GM19438 (cell line): ENCODE results near the gene POU2AF1.

Experiments
- ATAC-seq: cut with Tn5 transposase; IDR thresholded peaks from one replicate; pipeline ENCODE4 v1.9.1; 2021; ENCODE audit warnings: low read depth; ENCODE audit not compliant: unreplicated experiment

POU2AF1 gene

DNA sequence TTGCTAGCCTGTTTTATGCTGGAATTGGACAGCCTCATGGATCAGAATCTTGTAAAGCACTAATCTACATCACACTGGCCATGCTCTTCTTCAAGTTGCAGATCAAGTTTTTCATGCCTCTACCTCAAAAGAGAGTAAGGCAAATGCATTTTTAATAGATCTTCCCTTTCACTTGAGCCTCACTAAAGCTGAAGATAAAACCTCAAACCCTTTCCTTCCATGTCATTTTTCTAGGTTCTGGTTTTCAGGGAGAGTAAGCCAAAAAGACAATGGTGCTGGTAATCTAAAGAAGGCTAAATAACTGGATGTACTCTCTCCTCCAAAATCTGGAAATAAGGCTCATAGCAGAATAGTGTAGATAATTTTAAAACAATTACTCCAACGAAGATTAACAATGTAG is 28.3 kb downstream of the POU2AF1 start:
- ATAC-seq: no peak

DNA sequence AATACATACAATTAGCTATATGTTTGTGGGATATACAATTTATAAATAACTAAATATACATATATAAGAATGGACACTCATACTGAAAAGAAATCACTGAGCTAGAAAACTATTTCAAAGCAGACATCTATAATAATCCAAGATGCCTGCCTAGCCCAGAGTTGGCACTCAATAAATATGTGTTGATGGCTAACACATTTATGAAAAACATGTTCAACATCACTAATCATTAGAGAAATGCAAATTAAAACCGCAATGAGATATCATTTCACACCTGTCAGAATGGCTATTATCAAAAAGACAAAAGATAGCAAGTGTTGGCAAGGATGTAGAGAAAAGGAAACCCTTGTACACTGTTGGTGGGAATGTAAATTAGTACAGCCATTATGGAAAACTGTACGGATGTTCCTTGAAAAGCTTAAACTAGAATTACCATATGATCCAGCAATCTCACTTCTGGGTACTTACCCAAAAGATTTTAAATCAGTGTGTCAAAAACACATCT is 29.8 kb downstream of the POU2AF1 start:
- no peak for ATAC-seq

DNA sequence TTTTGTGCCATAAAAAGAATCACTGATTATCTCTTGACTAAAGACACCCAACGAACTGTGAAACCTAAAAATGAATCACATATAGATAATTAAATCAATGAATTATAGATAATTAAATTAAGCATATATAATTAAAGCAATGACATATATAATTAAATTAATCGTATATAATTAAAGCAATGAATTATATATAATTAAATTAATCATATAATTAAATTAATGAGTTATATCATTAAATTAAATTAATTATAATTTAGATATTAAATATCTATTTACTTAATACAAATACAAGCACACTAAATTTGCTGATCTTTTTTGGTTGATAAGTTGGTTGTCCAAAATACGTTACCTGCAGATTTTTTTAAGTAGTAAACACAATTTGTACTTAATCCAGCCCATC is 30.9 kb downstream of the POU2AF1 start:
- ATAC-seq: no peak

DNA sequence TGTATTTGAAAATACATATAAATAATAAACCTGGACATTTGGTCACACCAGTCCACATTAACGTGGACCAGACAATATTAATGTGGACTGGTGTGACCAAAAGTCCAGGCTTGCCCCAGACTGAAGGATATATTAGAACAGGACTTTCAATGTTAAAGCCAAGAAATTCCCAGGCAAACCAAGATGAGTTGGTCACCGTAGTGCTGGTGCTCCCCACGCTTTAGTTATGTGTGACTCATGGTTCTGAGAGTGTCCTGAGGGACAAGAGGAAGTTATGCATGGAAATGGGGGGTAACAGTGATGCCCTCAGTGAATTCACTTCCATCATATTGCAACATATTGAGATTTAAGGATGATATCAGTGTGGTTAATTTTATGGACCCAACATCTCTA is 31.4 kb downstream of the POU2AF1 start:
- no peak for ATAC-seq

DNA sequence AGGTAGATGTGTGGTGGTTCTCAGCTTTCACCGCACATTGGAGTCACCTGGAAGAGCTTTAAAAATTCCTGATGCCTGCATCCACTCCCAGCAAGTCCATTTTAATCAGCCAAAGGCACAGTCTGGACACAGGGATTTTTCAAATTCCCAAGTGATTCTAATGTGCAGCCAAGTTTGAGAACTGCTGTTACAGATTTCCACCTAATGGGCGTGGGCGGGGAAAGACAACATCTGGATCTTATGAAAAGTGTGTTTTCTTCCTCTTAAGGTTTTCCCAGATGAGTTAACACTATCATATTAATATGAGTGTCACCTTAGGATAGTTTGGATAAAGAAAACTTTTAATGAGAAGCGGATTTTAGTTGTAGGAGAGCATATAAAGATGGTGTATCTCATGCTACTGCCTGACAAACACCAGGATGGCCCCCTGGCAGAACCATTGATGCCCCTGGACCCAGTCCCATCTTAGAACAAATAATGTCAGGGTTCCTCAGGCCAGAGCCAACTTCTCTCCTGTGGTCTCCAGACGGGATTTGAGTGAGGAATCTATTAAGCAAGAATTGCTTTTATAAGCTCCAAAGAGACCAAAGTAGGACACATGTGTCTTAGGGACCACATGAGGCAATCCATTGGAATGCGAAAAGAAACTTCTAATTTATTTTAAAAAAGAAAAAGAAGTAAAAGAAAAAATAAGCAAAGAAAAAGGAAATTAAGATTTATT is 31.9 kb downstream of the POU2AF1 start:
- ATAC-seq: no peak

DNA sequence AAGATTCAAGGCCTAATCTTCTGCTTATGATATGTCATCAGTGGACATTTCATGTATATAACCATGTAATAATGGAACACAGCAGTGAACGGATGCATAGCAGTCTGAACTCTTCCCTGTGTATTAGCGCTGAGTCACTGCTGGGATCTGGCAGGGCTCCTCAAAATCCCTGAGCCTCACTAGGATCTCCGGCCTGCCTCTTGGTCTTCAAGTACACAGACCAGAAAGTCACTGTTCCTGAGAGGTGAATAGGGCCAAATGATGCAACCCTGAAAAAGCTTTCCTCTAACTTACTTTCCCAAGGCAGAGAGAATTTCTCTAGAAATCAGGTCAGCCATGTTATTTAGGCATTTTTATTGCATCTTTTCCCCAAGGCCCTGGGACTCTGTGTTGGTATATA is 35.0 kb downstream of the POU2AF1 start:
- ATAC-seq: no peak

DNA sequence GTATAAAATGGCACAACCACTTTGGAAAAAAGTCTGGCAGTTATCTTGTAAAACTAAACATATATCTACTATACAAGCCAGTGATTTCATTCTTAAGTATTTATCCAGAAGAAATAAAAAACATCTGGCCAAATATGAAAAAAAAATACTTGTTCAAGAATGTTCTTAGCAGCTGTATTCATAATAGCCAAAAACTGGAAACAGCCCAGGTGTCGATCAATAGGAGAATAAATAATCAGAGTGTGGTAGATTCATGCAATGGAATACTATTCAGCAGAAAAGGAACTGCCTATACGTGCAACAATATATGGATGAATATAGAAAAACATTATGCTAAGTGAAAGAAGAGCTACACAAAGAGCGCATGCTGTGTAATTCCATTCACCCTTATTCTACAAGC is 36.7 kb downstream of the POU2AF1 start:
- ATAC-seq: no peak

DNA sequence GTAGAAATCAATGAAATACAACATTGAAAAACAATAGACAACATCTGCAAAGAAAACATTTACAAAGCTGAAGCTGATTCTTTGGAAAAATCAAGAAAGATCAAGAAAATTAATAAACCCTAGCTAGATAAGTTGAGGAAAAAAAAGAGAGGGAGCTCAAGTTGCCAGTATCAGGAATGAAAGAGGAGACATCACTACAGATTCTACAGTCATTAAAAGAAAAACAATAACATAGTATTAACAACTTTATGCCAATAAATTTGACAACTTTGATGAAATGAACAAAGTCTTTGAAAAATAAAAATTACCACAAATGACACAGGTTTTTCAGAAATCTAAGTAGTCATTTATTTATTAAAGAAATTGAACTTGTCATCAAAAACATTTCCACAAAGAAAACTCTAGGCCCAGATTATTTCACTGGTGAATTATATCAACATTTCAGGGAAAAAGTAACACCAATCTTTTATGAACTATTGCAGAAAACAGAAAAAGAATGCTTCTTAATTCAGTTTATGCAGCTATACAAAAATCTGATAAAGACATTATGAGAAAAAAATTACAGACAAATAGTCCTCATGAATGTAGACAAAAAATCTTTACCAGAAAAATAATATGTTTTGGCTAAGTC is 39.2 kb downstream of the POU2AF1 start:
- ATAC-seq: no peak

DNA sequence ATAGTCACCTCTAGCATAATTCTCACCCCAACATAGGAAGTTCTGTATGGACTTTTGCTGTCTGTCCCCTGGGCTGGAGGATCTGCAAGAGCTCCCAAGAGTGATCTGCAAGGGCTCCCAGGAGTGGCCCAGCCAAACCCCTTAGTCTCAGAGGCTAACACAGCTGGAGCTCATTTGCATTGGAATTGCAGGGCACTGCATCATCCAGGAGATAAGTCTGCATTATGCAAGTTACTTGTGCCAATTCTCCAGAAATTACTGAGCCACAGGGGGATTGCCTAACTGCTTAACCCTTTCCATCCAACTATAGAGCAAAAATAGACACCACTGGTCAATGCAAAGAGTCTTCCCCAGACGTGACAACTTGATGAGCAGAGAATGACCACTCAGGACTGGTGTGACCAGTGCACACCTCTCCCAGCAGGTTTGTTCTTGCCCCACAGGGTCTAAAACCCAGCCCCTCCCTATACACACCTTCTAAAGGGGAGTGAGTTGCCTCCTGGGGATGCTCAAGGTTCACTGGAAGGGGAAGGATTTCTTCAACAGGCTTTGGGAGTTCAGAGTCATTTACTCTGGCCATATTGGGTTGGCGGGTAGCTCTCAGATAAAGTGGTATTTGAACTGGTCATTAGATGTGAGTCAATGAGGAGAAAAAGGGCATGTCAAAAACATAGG is 42.4 kb downstream of the POU2AF1 start:
- ATAC-seq: no peak

DNA sequence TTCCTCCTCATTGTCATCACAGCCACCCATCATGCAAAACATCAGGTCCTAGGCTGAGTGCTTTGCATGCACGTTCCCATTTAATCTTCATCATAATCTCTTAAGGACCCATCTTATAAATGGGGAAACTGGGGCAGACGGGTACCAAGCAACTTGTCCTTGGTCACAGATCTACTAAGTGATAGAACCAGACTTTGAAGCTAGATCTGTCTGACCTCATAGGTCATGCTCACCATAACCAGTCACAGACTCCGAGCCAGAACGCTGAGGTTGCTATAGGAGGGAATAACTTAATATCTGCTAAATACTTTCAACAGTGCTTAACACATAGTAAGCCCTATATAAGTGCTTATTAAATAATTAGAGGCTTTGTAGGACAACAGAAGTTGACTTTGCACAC is 43.0 kb downstream of the POU2AF1 start:
- no peak for ATAC-seq

DNA sequence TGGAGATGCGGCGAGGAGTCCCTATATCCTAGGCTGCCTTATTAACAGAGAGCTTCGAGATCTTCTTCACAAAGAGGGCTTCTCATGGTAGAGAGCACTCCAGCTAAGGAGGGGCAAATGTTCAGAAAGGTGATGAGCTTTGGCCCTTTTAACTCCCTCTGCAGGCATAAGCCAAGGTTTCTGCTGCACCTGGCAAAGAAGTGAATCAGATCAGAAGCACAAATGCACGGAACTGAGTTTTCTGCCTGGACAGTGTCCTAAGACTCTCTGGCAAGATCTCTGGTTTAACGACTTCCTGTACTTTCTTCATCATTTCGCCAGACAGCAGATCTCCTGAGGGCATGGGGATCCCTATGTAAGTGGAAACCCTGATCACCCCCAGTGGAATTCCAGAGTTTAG is 43.5 kb downstream of the POU2AF1 start:
- no peak for ATAC-seq

DNA sequence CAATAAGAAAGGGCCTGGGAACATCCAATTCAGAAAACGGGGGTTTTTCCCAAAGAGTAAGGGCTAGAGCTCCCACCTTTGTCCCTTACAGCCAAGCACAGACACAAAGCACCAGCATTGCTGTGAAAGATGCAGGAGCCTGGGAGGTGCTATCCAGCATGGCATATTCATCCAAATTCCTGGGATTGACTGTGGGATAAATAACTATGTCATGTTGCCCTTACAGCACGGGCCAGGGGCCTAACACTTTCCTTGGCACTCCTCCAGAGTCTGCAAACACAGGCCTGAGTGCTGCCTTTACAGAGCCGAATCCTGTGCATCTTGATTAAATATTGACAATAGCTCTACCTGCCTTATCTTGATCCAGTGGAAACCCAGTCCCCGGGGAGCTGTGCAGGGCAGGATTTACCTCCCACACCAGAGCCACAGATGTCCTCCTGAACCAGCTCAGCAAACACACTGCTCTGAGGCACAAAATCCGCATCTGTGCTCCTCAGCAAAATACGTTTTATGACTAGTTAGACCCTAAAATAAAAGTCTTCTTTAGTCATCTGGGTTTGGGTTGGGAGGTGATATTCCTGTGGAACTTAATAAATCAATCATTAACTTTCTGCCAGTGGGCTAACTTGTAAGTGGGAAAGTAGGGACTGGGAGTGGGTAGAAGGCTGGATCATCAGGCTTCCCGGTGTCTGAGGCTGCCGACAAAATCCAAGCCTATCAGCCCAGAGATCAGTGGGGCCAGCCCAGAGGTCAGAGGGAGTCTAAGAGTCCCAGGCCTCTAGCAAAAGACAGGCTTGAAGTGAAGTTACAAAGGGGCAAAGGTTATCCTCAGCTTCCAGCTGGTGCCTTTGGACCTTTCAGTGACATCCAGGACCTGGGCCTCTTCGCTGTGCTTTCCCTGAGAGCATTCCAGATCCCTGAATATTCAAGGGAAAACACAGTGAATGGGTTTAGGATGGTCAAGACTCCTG is 44.3 kb downstream of the POU2AF1 start:
- no peak for ATAC-seq

DNA sequence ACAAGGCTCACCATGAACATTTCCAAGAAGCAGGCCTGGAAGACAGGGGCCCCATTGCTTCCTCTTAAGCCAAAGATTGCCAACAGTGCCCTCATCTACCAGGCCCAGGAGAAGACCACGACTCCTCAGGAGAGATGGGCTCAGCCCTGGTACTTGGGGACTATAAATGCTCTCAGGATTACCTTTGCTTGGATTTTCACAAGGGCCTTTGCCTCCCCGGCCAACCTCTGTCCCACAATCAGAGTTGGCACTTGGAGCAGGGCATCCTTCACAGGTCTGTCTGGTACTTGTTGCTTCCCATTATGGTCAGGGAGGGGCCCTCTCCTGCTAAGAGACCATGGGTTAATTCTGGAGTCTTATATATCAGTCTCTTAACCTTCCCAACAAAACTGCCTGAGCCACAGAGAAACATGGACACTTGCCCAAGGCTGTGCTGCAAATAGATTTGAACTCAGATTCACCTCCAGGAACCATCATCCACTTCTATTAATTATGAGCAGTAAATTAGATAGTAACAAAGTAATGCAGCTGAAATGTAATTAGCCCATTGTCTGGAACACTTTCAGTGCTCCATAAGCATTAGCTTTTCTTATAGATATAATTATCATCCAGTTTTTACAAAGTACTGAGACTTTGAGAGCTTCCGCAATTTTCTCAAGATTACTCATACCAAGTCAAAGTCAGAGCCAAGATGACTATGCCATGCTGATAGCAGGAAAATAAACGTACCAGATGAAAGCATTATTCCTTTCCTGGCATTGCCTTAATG is 47.2 kb downstream of the POU2AF1 start:
- ATAC-seq: no peak

DNA sequence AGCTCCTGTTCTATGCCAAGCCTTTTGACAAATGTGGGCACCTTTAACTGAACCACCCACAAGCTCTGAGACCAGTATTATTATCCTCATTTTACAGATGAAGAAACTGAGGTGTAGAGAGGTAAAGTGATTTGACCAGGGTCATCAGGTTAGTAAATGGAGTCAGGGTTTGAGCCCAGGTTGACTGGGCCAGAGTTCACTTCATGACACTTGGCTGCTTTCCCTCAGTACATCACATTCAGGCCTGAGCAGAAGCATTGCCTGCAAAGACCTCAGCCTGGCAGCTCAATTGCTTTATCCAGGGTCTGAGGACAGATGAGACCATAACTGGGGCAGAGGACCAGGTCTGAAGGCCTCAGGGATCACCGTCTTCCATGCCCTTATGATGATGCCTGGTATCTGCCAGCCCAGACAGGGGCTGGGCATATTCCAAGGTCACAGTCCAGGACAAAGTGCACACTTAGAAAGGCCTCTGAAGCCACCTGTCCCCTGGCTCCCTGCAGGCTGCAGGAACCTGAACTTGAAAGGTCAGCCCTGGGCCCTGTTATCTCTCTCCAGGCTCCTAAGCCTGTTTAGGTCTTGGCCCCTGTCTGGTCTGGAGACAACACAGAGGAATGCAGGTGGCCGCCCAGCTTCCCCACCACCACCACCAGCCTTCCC is 48.7 kb downstream of the POU2AF1 start:
- ATAC-seq: no peak

DNA sequence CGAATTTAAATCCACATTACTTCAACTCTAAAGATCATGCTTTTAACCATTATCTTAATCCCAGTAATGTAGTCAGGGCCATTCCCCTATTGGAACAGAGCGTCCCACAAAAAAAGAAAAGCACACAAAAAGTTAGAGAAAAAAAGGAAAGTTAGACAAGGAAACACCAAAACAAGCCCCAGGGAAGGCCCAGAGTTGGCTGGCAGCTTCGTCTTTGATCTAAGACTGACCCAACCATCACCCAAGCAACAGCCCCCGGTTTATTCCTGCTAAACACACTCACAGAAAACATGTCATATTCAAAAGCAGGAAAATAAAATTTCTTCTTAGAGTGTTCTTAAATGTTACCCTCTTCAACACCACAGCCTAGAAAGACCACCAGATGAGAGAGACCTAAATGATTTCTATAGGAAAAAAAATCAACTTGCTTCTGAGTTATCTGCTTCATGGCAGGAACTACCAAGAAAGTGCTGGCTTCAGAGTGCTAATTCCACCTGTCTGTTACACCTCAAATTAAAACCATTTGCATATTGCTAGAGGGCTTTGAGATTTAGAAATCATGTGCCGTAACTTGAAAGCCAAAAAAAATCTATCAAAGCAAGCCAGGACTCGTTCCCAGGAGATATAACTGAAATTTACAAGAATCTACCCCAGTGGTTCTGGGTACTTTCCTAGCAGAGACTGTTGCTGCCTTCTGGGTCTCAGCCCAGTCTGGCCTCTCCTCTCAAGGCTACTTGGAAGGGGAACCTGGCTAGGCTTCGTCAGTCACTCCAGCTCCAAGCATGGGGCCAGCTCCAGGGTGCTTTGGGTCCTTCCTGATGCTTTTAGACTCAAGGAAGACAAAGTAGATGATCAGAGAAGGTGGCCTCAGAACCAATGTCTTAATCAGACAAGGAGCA is 49.5 kb downstream of the POU2AF1 start:
- ATAC-seq: no peak

DNA sequence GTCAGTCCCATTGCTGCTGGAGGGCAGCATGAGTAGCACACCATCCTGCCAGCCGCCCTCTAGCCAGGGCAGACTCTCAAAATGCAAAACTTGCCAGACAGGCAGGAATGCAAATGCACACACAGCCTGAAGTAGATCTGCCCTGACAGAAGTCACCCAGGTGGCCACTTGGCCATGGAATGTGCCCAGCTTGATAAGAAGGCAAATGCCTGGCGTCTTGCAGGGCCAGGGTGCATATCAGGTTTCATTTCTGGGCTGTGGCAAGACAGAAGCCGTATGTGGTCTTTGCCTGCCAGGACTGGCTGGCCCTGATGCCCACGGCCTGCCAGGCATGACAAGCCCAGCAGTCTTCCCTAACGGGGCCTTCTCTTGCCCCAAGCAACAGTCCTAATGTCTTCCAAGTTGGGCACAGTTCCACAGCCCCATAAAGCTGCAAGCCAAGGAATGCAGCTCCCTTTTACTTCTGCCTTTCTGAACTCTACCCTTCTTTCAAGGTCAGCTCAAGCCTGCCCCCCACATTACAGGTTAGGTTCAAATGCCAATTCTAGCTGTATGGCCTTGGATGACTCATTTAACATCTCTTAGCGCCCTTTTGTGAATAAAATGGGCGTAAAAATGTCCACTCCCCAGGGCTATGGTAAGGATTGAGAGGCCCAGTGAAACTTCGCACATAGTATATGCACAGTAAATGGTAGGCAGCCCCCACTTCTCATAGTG is 51.0 kb downstream of the POU2AF1 start:
- no peak for ATAC-seq

DNA sequence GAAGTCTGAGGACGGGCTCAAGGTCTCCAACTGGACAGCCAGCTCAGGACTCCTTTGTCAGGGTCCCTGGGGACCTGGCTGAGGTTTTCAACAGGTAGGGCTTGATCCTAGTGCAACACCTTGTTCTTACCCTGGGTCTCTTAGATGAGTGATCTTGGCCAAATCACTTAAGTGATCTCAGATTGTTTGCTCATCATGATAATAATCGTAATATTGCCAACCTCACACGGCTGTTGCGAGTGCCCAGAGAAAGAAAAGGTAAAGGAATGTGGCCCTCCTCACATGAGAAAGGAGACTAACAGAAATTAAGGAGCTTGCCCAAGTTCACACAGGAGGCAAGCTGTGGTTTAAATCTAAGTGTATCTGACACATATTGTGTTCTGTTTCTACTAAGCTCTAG is 52.3 kb downstream of the POU2AF1 start:
- no peak for ATAC-seq

DNA sequence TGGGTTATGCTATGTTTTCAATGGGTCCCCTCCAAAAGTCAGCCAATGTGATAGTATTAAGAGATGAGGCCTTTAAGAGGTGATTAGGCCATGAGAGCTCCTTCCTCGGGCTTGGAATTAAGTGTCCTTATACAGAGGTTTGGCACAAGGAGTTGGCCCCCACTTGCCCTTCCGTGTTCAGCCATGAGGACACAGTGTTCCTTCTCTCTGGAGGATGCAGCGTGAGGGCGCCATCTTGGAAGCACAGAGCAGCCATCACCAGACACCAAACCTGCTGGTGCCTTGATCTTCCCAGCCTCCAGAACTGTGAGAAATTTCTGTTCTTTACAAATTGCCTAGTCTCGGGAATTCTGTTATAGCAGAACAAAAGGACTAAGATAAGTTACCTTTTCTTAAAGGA is 53.8 kb downstream of the POU2AF1 start:
- ATAC-seq: no peak
